NCI-H446 treated with DMSO at 0.1 percent for 48 hours (cell line): ENCODE data around the gene CYP4F22.
"Not testable (repeated sequence)": the region's sequence is repeated elsewhere in the genome, so short reads cannot be mapped to it uniquely, and the experiment has no call there.

Experiments
- DNase-seq: peaks from one replicate; lab custom pipeline; 2025; lab: John Stamatoyannopoulos, UW

Gene CYP4F22

GRCh38 chr19:15508035-15508710 is at the start of gene CYP4F22:
CYP4F22 (plus strand) TSS chr19:15508525; CDS start chr19:15525337, 16,812 bp downstream.
- no peak for DNase-seq

- no peak for DNase-seq
Observed at GRCh38 chr19:15461694-15462093, 46.6 kb upstream of the CYP4F22 start.

DNA sequence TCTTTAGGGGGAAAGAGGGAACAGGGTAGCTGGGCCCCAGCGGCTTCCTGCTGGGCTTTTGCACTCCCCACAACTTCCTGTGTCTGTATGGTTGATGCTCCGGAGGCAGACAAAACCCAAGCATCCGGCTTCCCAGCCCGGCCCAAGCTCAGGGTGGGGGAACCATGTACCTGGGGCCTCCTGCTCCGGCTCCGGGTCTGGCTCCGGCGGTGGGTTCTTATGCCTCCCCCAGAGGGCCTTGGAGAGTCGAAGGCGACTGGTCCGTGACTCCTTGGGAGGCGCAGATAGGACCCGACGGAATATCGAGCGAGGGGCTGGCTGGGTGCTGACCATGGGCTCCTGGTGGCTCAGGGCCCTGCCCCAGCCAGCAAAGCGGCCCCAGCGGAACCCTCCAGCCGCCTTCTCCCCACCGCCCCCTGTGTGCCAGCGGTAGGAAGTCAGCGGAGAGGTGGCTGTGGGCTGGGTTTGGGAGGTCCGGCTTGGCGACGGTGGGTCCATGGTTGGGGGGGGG is 44.4 kb upstream of the CYP4F22 start:
- DNase-seq, result no peak

DNA sequence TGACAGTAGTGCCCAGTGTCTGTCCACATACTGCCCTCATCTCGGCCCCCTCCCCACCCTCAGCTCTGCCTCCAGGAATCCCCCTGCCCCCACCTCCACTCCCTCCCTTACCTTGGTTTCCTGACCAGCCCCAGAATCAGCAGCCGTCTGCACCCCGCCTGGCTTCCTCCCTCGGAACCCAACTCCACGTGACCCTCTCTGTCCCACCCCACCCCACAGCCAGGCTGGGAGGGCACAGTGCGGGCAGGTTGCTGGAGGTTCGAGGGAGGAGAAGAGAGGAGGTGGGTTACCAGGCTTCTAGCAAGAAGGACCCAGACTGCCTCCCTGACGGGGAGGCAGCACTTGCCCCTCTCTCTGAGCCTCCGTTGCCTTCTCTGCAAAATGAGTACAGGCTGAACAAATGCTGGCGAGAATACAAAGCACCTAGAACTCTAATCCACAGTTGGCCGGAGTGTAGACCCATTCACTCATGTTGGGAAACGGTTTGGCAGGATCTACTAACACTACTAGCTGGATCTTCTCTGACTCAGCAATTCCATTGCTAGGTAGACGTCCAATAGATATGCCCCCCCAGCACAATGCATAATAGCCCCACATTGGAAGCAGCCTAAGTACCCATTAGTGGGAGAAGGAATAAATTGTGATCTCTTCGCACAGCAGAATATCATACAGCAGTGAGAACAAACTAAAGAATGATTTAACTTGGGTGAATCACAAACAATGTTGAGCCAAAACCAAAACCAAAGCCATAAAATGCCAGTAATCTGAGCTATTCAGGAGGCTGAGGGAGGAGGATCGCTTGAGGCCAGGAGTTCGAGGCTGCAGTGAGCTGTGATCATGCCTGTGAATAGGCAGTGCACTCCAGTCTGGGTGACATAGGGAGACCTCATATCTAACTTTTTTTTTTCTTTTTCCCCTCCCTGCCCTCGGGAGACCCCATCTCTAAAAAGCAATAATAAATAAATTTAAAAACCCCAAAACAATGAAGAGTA is 43.6 kb upstream of the CYP4F22 start, which contains the start of gene RASAL3:
Gene RASAL3, minus strand, starts transcription at position 151 of the 992 bp plus-strand sequence. CDS start 186 bp downstream, outside the sequence.
- DNase-seq, result no peak

DNA sequence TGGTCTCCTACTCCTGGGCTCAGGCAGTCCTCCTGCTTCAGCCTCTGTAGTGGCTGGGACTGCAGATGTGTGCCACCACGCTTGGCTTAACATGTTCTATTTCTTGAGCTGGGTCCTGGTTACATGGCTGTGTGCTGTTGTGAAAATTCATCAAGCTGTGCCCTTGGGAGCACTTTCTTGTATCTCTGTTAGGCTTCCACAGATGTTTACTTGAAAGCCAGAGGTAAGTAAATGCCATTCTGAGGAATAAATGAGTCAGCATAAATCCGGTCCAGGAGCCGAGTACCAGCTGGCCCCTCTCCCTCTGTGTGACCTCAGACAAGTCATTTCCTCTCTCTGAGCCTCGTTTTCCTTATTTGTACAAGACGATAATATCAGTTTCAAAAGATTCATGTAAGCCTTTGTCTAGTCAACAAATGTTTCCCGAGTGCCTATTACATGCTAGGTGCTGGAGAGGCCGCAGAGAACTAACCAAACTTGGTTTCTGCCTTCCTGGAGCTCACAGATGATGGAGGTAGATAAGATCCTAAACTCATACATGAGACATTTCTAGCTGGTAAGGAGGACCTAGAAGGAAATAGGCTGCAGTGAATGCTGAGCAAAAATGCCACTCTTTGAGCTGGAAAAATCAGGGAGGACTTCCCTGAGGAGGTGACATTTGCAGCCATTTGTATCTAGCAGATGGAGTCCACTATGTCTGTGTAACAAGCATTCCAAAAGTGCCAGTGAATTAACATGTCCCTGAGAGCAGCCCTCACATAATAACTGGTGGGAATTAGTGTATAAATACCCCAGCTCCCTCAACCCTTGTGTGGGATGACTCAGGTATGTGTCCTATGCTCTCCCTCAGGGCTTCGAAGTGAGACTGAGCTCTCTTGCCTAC is 41.2 kb upstream of the CYP4F22 start:
- DNase-seq, result no peak

- no peak for DNase-seq
Observed at GRCh38 chr19:15467734-15468214, 40.6 kb upstream of the CYP4F22 start.

DNA sequence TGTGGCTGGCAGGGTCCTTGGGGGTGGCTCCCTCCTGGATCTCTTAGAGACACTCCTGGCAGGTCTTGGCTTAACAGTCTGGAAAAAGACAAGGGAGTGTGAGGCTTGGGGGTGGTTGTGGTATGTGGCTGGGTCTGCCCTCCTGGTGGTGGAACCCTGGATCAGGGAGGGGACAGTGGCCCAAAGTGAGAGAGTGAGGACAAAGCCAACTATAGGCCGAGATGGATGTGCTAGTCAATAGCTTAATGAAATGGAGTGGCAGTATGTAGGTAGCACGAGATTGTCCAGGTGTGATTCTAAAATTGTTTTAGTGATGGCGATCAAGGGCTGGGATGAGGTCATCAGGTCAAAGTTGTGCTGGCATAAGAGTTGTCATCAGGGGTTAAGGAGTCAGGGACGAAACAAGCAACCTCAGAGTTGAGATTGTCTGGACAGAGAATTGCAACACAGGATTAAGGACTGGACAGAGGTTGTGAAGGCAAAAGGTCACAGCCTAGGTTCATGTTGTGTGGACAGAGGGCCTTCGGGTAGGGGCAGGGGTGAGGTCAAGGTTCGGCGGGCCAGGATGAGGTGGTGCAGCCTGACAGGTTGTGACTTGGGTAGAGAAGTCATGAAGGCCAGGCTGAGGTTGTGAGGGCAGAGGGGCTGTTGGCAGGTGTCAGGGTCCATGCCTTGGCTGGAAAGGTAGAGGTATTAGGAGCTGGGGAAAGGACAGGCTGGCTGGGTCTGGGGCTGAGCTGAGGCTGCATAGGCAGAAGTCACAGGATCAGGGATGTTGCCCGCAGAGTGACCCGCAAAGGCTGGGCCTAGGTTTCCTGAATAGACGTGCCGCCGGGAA is 39.4 kb upstream of the CYP4F22 start:
- DNase-seq, result no peak

- no peak for DNase-seq
Observed at GRCh38 chr19:15469513-15470297, 38.6 kb upstream of the CYP4F22 start.

DNA sequence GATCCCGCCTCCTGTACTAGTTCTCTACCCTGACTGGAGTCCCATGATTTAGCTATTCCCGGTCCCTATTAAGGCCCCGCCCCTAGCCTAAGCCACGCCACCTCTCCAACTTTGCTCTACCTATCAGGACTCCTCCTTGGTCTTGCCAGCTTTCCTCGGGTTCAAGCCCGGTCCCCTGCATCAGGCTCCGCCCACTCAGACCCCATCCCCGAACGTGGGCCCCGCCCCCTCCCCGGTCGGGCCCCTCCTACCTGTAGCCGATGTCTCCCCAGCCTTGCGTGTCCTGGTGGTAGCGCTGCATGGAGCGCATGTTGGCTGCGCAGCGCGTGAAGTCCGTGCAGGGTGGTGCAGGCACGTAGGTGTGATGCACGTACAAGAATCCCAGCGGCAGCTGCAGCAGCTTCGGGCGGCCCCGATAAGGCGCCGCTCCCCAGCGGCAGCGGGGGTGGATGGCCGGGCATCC is 36.7 kb upstream of the CYP4F22 start:
- no peak for DNase-seq

- DNase-seq, result not testable (repeated sequence)
Observed at GRCh38 chr19:15473821-15474220, 34.5 kb upstream of the CYP4F22 start.

GRCh38 chr19:15475169-15475568 is 33.2 kb upstream of the CYP4F22 start:
- DNase-seq, result no peak

DNA sequence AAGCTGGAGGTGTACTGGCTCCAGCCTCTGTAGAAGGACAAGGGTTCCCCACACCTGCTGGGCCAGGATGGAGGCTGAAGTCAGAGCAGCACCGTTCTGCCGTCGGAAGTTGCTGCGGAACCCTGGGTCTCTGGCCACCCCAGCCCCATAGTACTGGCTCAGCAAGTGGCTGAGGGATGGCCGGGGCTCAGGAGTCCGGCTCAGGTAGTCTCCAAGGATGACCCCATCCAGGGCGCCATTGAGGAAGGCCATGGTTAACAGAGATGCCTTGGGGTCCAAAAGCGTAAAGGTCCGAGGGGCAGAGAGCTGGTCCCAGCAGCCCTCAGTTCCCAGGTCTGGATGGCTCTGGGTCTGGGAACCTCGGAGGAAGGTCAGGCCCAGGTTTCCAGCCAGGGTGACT is 32.7 kb upstream of the CYP4F22 start:
- DNase-seq, result no peak

DNA sequence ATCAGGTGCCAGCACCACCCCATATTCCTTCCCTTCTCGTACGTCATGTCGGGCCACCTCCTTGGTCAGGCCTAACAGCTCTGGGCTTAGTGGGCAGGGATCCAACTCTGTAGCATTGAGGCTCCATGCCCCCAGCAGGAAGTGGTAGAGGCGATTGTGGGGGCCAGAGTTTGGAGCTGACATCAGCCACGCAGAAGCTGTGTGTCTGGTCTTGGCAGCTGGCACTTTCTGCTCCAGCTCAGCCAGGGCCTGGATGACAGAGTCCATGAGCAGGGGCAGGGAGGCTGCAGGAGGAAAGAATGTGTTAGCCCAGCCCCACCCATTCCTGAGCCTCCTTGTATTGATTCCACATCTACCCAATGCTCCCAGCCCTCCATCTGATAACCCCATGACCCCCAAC is 32.0 kb upstream of the CYP4F22 start:
- DNase-seq, result no peak

- no peak for DNase-seq
Observed at GRCh38 chr19:15479391-15480345, 28.7 kb upstream of the CYP4F22 start, which contains the start of gene PGLYRP2. PGLYRP2 (minus strand) TSS chr19:15479501; CDS start chr19:15479371, 130 bp downstream.

DNA sequence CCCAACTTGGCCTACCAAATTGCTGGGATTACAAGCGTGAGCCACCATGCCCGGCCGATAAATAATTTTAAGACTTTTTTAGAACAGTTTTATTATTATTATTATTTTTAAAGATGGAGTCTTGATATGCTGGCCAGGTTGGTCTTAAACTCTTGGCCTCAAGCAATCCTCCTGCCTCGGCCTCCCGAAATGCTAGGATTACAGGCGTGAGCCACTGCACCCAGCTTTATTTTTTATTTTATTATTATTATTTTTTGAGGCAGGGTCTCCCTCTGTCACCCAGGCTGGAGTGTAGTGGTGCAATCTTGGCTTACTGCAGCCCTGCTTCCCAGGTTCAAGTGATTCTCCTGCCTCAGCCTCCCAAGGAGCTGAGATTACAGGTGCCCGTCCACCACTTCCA is 27.3 kb upstream of the CYP4F22 start:
- not testable (repeated sequence) for DNase-seq

DNA sequence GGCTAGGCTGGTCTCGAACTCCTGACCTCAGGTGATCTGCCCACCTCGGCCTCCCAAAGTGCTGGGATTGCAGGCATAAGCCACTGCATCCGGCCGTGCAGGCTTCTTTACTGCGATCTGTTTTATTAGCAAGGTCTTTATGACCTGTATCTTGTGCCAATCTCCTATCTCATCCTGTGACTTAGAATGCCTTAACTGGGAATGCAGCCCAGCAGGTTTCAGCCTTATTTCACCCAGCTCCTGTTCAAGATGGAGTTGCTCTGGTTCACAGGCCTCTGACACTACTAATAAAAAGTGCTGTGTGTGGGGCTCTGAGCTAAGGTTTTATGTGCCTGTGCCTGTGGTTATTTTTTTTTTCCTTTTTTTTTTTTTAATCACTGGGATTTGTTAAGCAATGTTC is 22.6 kb upstream of the CYP4F22 start:
- not testable (repeated sequence) for DNase-seq

DNA sequence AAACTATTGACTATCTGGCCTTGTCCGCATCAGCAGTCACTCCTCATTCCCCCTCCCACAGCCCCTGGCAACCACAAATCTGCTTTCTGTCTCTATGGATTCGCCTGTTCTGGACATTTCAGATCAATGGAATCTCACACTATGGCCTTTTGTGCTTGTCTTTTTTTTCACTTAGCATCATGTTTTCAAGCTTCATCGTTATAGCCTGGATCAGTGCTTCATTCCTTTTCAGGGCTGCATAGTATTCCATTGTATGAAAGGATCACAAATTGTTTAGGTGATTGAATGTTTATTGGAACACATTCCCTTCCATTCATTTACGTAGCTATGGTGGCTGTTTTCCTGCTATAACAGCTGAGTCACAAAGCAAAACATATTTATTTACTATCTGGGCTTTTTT is 21.3 kb upstream of the CYP4F22 start:
- no peak for DNase-seq

DNA sequence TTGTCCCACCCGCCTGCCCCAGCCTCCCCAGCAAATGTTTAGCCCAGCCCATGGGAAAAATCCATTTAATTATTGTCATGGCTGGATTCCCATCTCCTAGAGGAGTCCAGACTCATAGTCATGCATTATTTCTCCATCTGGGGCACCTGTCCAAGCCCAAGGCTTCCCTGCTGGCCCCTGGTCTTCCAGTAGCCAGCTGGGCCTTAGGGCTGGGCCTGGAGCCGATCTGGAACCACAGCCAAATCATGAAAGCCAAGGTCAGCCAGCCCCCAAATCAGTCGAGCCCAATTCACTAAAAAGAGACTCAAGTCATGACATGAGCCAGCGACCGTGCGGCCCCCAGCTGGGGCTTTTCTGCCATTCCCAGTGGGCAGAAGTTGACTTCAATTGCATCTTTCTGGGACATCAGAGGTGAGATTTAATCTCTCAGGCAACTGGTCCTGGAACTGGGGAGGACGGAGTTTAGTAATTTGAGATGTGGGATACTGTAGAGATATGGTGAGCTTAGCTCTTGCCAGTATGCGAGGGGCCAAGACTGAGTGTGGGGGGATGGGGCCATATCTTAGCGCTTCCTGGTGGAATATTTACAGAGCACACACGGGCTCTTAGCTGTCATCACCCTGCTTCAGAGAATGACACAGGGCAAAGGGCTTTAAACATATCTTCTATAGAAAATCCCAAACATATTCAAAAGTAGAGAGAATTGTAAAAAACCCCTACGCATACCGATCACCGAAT is 19.7 kb upstream of the CYP4F22 start:
- DNase-seq, result peak; percentile 5
